IPS-18c (cell line): ENCODE measurements around the gene PTPRN2.

Experiments
- H3K4me3 ChIP-seq: 2 replicates; pipeline ENCODE4 v1.7.0; 2013; ENCODE audit warnings: low read depth, mild to moderate bottlenecking, low read length, moderate library complexity; ENCODE audit not compliant: insufficient read depth
- H3K9me3 ChIP-seq: one replicate; pipeline ENCODE4 v1.6.1; 2013; ENCODE audit warnings: mild to moderate bottlenecking, low read length, moderate library complexity; ENCODE audit not compliant: control insufficient read depth, insufficient read depth

The PTPRN2 gene

GRCh38 chr7:158030071-158030470, 557.6 kb downstream of the PTPRN2 start:
- Histone ChIP-seq H3K9me3 (peaks cover 52% of the 10 kb centered on the region), H3K4me3 (no peak overlapping the region)

- Histone ChIP-seq H3K4me3 (no peak overlapping the region), H3K9me3 (peaks cover 48% of the 10 kb centered on the region)
Measured at GRCh38 chr7:158029509-158029908, 558.1 kb downstream of the PTPRN2 start.

- peaks cover 49% of the 10 kb centered on the region for H3K9me3 ChIP-seq
- H3K4me3 ChIP-seq = no peak overlapping the region
Measured at GRCh38 chr7:158028971-158029370, 558.7 kb downstream of the PTPRN2 start.

GRCh38 chr7:158028290-158028941, 559.2 kb downstream of the PTPRN2 start:
- Histone ChIP-seq H3K4me3 (no peak overlapping the region; the same call in 1 of the 2 replicates), H3K9me3 (peaks cover 46% of the 10 kb centered on the region)

- Histone ChIP-seq H3K9me3 (peaks cover 39% of the 10 kb centered on the region), H3K4me3 (no peak overlapping the region)
Measured at GRCh38 chr7:158027646-158028045, 560.0 kb downstream of the PTPRN2 start.

GRCh38 chr7:158026636-158027265, 560.9 kb downstream of the PTPRN2 start:
- H3K9me3 ChIP-seq = peaks cover 34% of the 10 kb centered on the region
- peak overlapping the region; percentile 20; the same call in 1 of the 2 replicates for H3K4me3 ChIP-seq

GRCh38 chr7:158025686-158026600, 561.7 kb downstream of the PTPRN2 start:
- Histone ChIP-seq H3K4me3 (peak overlapping the region; percentile 24; the same call in 1 of the 2 replicates), H3K9me3 (peaks cover 38% of the 10 kb centered on the region)

GRCh38 chr7:158024881-158025280, 562.7 kb downstream of the PTPRN2 start:
- Histone ChIP-seq H3K4me3 (no peak overlapping the region), H3K9me3 (peaks cover 36% of the 10 kb centered on the region)

GRCh38 chr7:158024351-158024715, 563.3 kb downstream of the PTPRN2 start:
- Histone ChIP-seq H3K9me3 (peaks cover 38% of the 10 kb centered on the region), H3K4me3 (no peak overlapping the region)

GRCh38 chr7:158023681-158024350, 563.8 kb downstream of the PTPRN2 start:
- Histone ChIP-seq H3K4me3 (no peak overlapping the region), H3K9me3 (peaks cover 37% of the 10 kb centered on the region)

GRCh38 chr7:158023157-158023556, 564.5 kb downstream of the PTPRN2 start:
- H3K9me3 ChIP-seq = peaks cover 37% of the 10 kb centered on the region
- H3K4me3 ChIP-seq = no peak overlapping the region

GRCh38 chr7:158022601-158023000, 565.0 kb downstream of the PTPRN2 start:
- Histone ChIP-seq H3K4me3 (no peak overlapping the region), H3K9me3 (peaks cover 36% of the 10 kb centered on the region)

- H3K9me3 ChIP-seq = peaks cover 38% of the 10 kb centered on the region
- no peak overlapping the region for H3K4me3 ChIP-seq
Measured at GRCh38 chr7:158021836-158022235, 565.8 kb downstream of the PTPRN2 start.

GRCh38 chr7:158020706-158021095, 566.9 kb downstream of the PTPRN2 start:
- Histone ChIP-seq H3K4me3 (no peak overlapping the region), H3K9me3 (peaks cover 39% of the 10 kb centered on the region)

- H3K9me3 ChIP-seq = peaks cover 40% of the 10 kb centered on the region
- peak overlapping the region; percentile 24; the same call in 1 of the 2 replicates for H3K4me3 ChIP-seq
Measured at GRCh38 chr7:158019726-158020705, 567.6 kb downstream of the PTPRN2 start.

GRCh38 chr7:158018971-158019645, 568.5 kb downstream of the PTPRN2 start:
- Histone ChIP-seq H3K9me3 (peaks cover 37% of the 10 kb centered on the region), H3K4me3 (no peak overlapping the region)
